Amygdala (tissue), 56 donors: ENCODE data around the gene ESPL1.

ENCODE experiments used
- DNase-seq, 56 donors: peaks; one replicate each; lab custom pipeline; 2025; lab: John Stamatoyannopoulos, UW

Gene ESPL1

DNA sequence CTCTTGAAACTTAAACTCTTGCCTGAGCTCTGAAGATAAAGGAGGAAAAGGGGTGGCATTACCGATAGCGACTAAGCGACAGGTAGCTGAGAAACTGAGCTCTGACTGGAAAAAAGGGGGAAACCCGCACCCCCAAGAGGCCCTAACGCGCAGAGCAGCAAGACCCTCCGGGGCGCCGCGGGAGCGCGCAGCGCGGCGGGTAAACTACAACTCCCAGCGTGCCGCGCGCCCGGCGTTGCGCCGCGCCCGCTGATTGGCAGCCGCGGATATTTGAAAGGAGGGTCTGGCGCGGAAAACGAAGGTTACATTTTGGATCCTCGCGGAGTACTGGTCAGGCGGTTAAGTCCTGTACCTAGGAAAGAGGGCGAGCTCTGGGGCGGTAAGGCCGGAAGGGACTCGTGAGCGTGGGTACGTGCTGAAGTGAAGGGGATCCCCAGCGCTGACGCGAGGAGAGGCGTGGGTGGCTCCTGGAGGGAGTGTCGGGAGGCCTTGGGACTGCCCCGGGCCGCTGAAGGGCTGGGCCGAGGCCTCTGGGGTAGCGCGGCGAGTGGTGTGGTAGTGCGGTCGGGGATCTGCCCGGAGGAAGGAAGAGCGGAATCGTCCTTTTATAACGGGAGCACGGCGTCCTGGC is at the start of gene ESPL1:
ESPL1 (plus strand) TSS at position 301 of the 631 bp plus-strand sequence. CDS start 468 bp downstream, outside the sequence.
- DNase-seq: peak in 48 of 56 donors; percentile 8 to 76 (median 38)

- DNase-seq: peak in 1 of 56 donors; percentile 19
Observed at GRCh38 chr12:53218551-53219291, 49.4 kb upstream of the ESPL1 start.

DNA sequence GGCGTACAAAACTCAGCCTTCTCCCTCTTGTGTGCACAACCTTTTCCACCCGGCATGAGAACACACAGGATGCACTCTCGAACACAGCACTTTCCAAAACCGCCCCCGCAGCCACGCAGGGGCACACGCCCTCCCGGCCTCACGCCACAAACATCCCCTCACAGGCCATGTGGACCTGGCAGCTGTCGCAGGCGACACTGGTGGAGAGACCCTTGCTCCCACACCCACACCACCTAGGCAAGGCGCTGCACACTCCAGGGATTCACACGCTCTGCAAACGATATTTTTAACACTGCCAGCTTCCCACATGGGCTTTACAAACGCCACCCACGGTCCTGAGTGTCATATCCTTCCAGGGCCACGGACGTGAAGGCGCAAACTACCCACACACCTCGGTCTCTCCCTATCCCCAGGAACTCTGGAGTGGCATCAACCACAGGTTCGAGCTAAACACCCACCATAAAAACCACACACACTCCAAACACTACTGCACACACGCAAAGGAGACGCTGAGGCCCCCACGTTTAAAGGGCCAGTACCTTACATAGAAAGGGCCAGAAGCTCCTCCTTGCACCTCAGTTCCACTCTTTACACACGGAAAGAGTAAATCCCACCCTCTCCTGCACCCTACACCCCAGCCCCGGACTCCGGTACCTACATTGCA is 48.7 kb upstream of the ESPL1 start:
- peak in 6 of 56 donors; percentile 21 to 59 (median 52) for DNase-seq

DNA sequence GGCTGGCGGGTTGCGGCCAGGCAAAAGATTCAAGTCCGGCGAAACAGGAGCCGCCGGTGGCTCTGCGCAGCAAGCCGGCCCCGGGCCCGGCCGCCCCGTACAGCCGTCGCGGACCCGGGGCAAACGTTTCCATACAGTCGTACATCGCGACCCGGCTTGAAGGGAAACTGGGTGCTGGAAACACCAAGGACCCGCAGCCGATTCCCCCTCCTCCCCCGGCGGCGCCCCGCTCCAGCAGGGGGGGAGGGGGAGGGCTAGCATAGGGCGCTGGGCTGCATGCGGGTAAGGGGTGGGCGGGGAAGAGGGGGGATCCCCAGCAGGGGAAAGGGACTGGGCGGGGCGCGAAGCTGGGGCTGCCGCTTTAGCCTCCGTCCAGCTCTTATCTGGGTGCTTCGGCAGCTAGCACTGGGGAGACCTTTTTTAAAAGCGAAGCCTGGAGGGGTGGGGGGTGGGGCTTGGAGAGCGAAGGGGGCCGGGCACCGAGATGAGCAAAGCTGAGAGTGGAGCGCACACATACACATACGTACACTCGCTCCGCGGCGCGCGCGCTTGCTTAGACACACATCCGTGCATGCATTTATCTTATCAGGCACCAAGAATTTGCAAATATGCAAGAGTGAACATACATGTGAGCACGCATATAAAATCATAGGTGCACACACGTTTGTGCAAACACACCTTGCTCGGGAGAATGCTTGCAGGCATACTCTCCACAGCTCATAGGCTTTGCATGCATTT is 48.0 kb upstream of the ESPL1 start:
- DNase-seq: peak in 33 of 56 donors; percentile 28 to 82 (median 53)

GRCh38 chr12:53220694-53221202 is 47.4 kb upstream of the ESPL1 start:
- DNase-seq: peak in 45 of 56 donors; percentile 20 to 84 (median 61)

GRCh38 chr12:53221203-53222080 is 46.7 kb upstream of the ESPL1 start:
- peak in 43 of 56 donors; percentile 28 to 82 (median 54) for DNase-seq

- no peak for DNase-seq
Observed at GRCh38 chr12:53222170-53222721, 45.9 kb upstream of the ESPL1 start.

DNA sequence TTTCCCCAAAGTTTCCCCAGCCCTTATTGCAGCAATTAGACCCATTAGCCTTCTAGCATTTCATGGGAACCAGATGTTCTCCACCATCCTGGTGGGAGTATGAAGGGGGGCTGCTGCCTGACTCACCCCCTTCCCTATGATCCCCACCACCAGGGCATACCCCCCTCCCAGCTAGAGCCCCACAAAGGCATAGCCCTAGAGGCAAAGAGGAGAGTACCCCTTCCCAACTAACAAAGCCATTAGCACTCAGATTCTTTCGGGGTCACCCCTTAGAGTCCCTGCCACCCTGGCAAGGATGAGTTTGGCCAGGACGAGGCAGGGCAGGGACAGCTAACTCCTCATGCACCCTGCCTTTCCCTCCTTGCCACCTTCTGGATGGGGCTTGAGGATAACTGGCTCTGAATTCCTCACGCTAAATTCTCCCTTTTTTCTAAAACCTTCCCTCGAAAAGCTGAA is 45.3 kb upstream of the ESPL1 start:
- DNase-seq: no peak

DNA sequence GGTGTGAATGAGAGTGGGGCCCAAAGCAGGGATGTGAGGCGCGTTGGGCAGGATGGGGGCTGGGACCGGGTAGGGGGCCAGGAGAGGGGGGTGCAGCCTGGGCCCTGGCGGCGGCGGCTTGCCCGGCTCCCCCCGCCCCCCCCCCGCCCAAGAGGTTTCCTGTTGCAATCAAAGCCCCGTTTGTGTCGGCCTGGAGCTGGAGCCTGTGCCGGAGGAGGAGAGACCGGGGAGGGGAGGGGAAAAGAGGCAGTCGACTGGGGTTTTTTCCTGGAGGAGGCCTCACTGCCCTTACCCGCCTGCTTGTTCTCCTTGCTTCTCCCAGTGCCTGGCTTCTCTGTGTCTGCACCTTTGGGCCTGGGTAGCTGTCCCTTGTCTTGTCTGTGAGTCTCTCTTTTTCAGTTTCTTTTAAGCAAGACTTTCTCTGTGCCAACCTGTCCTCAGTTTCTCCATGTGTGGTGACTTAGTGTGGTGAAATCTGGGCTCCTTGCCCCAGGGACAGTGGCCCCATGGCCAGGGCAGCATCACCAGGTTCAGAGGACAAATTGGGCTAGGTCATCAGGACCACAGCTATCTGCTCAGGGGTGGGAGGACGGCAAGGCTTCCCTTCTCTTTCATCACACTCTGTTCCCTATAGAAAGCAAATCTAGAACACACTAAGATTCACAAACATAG is 44.6 kb upstream of the ESPL1 start:
- peak in 41 of 56 donors; percentile 20 to 79 (median 56) for DNase-seq

DNA sequence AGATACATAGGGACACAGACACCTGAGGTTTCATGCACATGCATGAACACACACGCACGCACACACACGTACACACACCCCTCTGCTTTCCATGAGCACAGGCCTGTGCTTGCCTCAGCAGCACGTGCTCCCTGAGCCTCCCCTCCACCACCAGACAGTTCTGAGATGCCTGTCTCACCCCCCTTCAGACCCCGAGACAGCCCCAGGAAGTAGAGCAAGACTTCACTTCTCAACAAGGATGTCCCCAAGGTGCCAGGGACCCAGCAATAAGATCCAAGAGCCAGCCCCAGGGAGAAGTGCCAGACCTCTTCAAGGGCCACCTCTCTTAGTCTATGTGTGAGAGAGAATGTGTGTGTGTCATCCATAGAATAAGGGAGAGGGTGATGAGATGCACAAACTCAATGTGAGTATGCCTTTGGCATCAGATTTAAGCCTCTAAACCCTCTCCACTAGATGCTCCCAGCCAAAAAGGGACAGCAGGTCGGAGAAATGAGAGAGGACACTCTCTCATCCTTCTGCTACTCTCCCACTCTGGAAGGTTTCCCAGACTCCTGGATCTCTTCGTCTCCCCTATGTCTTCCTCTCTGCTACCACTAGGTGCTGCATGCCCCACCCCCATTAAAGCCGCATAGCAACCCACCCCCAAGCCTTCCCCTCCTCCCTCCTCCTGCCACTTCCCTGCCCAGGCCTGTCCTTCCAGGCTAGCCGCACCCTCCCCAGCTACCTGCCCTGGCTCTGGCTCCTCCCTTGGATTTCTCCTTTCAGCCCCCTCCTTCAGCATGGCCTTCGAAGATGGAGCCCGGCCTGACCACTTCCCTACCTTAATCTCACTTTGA is 43.8 kb upstream of the ESPL1 start:
- no peak for DNase-seq

- peak in 3 of 56 donors; percentile 11 to 37 (median 30) for DNase-seq
Observed at GRCh38 chr12:53224897-53225634, 43.0 kb upstream of the ESPL1 start.

GRCh38 chr12:53225635-53226424 is 42.3 kb upstream of the ESPL1 start:
- DNase-seq: peak in 1 of 56 donors; percentile 21

DNA sequence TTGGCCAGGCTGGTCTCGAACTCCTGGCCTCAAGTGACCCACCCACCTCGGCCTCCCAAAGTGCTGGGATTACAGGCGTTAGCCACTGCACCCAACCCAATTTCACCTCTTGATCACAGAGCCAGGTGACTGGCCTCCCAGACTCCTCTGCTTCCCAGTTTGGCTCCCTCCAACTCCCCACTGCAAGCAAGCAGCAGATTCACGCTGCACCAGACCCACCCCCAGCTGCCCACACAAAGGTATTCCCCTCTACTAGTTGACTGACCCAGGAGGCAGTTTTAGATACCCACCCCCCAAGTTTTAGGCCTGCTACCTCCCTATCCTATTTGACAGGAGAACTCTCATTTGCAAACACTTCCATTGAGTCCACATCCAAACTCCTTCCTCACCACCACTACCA is 41.3 kb upstream of the ESPL1 start:
- DNase-seq: no peak

DNA sequence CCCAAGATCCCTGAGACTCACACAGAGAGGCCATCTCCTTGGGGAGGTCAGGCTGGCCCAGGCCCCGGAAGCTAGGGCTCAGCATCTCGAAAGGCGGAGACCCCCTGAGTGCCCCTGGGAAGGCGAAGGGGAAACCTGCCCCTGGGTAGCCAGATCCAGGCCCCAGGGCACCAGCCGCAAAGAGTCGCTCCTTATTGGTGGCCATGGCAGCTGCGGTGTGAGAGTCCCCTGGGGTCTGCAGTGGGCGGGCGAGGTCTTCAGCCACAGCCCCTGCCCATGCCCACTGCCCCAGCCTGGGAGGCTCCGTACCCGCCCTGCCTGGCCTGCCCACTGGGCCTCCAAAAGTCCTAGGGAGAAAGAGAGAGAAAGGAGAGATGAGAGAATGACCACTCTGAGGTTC is 40.8 kb upstream of the ESPL1 start:
- no peak for DNase-seq

- no peak for DNase-seq
Observed at GRCh38 chr12:53227836-53228235, 40.3 kb upstream of the ESPL1 start.

DNA sequence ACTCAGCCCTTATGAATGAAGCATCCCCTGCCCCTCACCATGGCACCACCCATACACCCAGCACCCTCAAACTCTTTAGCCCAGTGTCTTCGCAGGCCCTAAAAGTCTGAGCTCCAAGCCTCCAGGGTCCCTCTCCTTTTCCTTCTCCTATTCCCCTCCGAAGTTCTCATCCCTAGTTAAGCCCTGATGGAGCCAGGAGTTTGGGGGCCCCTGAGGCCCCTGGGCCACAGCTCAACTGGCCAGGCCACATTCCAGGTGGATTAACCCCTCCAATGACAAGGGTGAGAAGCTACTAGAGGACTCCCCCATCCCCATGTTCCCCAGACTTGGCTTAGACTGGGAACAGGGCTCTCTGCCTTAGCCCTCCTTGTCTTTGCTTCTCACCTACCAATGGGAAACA is 38.6 kb upstream of the ESPL1 start:
- DNase-seq: no peak
